K562 (cell line): ENCODE results near the gene FBXO11. TPM values are rescaled to one million over a fixed set of nuclear protein-coding genes. Genes with fewer than 3 reads are reported as not detected.
A peak's percentile ranks its signal among the peaks of the same experiment; 100 is the strongest.

Experiments
- CSDE1 ChIP-seq, 2 experiments: fragments of 450-650 bp; IDR thresholded peaks; 2 replicates each; pipeline ENCODE4 v1.6.1; 2016; ENCODE audit warnings: mild to moderate bottlenecking in 1 of 2
- CXXC5 ChIP-seq: fragments of 250-450 bp; sonication (Bioruptor Pico); IDR thresholded peaks from 2 replicates; pipeline ENCODE4 v1.8.0; 2022; ENCODE audit warnings: inconsistent platforms, mild to moderate bottlenecking, moderate library complexity
- NFATC3 ChIP-seq: fragments of 450-650 bp; IDR thresholded peaks from 2 replicates; pipeline ENCODE4 v1.6.1; 2017; ENCODE audit warnings: mild to moderate bottlenecking
- NFIX ChIP-seq: fragments of 250-450 bp; sonication (Bioruptor Pico); IDR thresholded peaks from 2 replicates; pipeline ENCODE4 v1.4.0; 2020; ENCODE audit warnings: low read depth, mild to moderate bottlenecking, moderate library complexity
- PTBP1 ChIP-seq: fragments of 200-400 bp; formaldehyde crosslinking; IDR thresholded peaks from 2 replicates; pipeline ENCODE4 v1.6.1; 2017; ENCODE audit warnings: low read depth, low read length
- RUNX1 ChIP-seq: sonication (generic); IDR thresholded peaks from 2 replicates; pipeline ENCODE4 v1.6.1; 2016; ENCODE audit warnings: antibody characterized with exemption, low read depth
- THAP12 ChIP-seq: fragments of 250-450 bp; sonication (Bioruptor Pico); IDR thresholded peaks from 2 replicates; pipeline ENCODE4 v1.9.0; 2021; ENCODE audit warnings: mild to moderate bottlenecking, inconsistent platforms
- UBTF ChIP-seq, 2 experiments: IDR thresholded peaks; 2 replicates each; pipeline ENCODE4 v1.6.1; 2012; ENCODE audit warnings: improper control_type of control experiment in 2 of 2, low read depth in 2 of 2, low read length in 2 of 2, borderline replicate concordance in 1 of 2
- ZFP1 ChIP-seq: fragments of 450-650 bp; formaldehyde crosslinking; IDR thresholded peaks from 2 replicates; pipeline ENCODE4 v1.4.0; 2020; ENCODE audit warnings: mild to moderate bottlenecking, mixed read lengths
- ZNF384 ChIP-seq: IDR thresholded peaks from 2 replicates; pipeline ENCODE4 v1.6.1; 2012; ENCODE audit warnings: low read depth, low read length, improper control_type of control experiment
- ZNF444 ChIP-seq: fragments of 250-450 bp; sonication (Bioruptor Pico); IDR thresholded peaks from 2 replicates; pipeline ENCODE4 v1.4.0; 2020; ENCODE audit warnings: mild to moderate bottlenecking, moderate library complexity
- polyA plus RNA-seq, 8 experiments: library from polyadenylated mRNA; depleted of rRNA in 4 of 8; stranded (reverse) in 5 of 8; unstranded in 3 of 8; fragments of >200 nt; fragmentation: Nextera tagmentation in 2 of 8; fragmentation: Illumina TruSeq in 1 of 8; extraction: Ambion mirVana in 2 of 8; extraction: Trizol in 1 of 8; gene quantifications; 2 replicates each; pipeline versions ENCODE4 v1.2.1 to v1.2.3, GENCODE V29; 2011 to 2014; ENCODE audit warnings: inconsistent platforms in 1 of 8, missing spikeins in 1 of 8
- total RNA-seq, 7 experiments: library from RNA; depleted of rRNA in 6 of 7; stranded (reverse); fragments of >200 nt in 6 of 7; fragmentation: Illumina TruSeq in 2 of 7; extraction: Trizol in 2 of 7; gene quantifications; 2 replicates each; pipeline versions ENCODE4 v1.2.1 to v1.2.3, GENCODE V29; 2011 to 2021; ENCODE audit warnings: low replicate concordance in 1 of 7
- TF ChIP-seq, protein P1 (sequence below), 3 experiments: fragments of 200-800 bp in 1 of 3; fragments of 250-450 bp in 1 of 3; fragments of 450-650 bp in 1 of 3; sonication (Bioruptor Pico) in 1 of 3; sonication (Bioruptor generic) in 1 of 3; formaldehyde crosslinking in 1 of 3; IDR thresholded peaks; 2 replicates each; pipeline versions ENCODE4 v1.6.1 to v1.8.0; 2016 to 2022; ENCODE audit warnings: mild to moderate bottlenecking in 2 of 3, missing genetic modification characterization in 2 of 3, missing compliant biosample characterization in 1 of 3, moderate library complexity in 1 of 3
- TF ChIP-seq, protein P2 (sequence below): conservative IDR thresholded peaks from 2 replicates; pipeline ENCODE4 v1.6.1; 2011; ENCODE audit warnings: low read depth, mild to moderate bottlenecking, low read length; ENCODE audit not compliant: control insufficient read depth
- TF ChIP-seq, protein P3 (sequence below): sonication (generic); formaldehyde crosslinking; IDR thresholded peaks from 2 replicates; pipeline ENCODE4 v1.8.1; 2023; ENCODE audit warnings: mild to moderate bottlenecking, missing genetic modification reagents

The FBXO11 gene
- total and polyA plus RNA-seq, 9 of the 15 experiments (the other 6 are each of a cell fraction or from before 2014, with no cell fraction given): 8.8 to 44.5 (median 24.1) TPM

GRCh38 chr2:47783486-47784351 is 122.6 kb downstream of the FBXO11 start (continued):
- TF ChIP-seq, protein P1, sequence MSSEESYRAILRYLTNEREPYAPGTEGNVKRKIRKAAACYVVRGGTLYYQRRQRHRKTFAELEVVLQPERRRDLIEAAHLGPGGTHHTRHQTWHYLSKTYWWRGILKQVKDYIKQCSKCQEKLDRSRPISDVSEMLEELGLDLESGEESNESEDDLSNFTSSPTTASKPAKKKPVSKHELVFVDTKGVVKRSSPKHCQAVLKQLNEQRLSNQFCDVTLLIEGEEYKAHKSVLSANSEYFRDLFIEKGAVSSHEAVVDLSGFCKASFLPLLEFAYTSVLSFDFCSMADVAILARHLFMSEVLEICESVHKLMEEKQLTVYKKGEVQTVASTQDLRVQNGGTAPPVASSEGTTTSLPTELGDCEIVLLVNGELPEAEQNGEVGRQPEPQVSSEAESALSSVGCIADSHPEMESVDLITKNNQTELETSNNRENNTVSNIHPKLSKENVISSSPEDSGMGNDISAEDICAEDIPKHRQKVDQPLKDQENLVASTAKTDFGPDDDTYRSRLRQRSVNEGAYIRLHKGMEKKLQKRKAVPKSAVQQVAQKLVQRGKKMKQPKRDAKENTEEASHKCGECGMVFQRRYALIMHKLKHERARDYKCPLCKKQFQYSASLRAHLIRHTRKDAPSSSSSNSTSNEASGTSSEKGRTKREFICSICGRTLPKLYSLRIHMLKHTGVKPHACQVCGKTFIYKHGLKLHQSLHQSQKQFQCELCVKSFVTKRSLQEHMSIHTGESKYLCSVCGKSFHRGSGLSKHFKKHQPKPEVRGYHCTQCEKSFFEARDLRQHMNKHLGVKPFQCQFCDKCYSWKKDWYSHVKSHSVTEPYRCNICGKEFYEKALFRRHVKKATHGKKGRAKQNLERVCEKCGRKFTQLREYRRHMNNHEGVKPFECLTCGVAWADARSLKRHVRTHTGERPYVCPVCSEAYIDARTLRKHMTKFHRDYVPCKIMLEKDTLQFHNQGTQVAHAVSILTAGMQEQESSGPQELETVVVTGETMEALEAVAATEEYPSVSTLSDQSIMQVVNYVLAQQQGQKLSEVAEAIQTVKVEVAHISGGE (CRISPR knock-in tag; IDR thresholded peaks at IDR 0.05): no peak
- no peak for TF ChIP-seq ZFP1 (CRISPR knock-in tag)
- TF ChIP-seq CSDE1 (IDR thresholded peaks at IDR 0.05): no peak
- TF ChIP-seq UBTF (IDR thresholded peaks at IDR 0.05; ENCODE audit: borderline replicate concordance in 1 of 2, low read depth in 2 of 2, low read length in 2 of 2): 0 out of 4 replicates have a peak, but pooled peaks of 1 of the 2 experiments have one; percentile 1
- no peak for TF ChIP-seq ZNF384
- TF ChIP-seq, protein P2, sequence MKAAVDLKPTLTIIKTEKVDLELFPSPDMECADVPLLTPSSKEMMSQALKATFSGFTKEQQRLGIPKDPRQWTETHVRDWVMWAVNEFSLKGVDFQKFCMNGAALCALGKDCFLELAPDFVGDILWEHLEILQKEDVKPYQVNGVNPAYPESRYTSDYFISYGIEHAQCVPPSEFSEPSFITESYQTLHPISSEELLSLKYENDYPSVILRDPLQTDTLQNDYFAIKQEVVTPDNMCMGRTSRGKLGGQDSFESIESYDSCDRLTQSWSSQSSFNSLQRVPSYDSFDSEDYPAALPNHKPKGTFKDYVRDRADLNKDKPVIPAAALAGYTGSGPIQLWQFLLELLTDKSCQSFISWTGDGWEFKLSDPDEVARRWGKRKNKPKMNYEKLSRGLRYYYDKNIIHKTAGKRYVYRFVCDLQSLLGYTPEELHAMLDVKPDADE: peak; percentile 45; the same call in 1 of the 2 replicates
- no peak for TF ChIP-seq NFIX
- TF ChIP-seq, protein P3, sequence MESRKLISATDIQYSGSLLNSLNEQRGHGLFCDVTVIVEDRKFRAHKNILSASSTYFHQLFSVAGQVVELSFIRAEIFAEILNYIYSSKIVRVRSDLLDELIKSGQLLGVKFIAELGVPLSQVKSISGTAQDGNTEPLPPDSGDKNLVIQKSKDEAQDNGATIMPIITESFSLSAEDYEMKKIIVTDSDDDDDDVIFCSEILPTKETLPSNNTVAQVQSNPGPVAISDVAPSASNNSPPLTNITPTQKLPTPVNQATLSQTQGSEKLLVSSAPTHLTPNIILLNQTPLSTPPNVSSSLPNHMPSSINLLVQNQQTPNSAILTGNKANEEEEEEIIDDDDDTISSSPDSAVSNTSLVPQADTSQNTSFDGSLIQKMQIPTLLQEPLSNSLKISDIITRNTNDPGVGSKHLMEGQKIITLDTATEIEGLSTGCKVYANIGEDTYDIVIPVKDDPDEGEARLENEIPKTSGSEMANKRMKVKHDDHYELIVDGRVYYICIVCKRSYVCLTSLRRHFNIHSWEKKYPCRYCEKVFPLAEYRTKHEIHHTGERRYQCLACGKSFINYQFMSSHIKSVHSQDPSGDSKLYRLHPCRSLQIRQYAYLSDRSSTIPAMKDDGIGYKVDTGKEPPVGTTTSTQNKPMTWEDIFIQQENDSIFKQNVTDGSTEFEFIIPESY (CRISPR knock-in tag): no peak
- no peak for TF ChIP-seq ZNF444 (CRISPR knock-in tag)
- TF ChIP-seq THAP12: no peak
- TF ChIP-seq PTBP1: no peak
- TF ChIP-seq NFATC3: no peak
- no peak; the same call in 1 of the 2 replicates for TF ChIP-seq CXXC5 (CRISPR knock-in tag)
- no peak for TF ChIP-seq RUNX1
